ENCODE results near the gene IL4R.

The IL4R gene

GRCh38 chr16:27361987-27362386, 48.2 kb downstream of the IL4R start:
- in situ Hi-C loops (cut with HindIII; ENCODE audit: low sequenced_read_pairs): no loop called here
- no peak for DNase-seq (ENCODE audit: low read depth, low spot score)
- no peak for TF ChIP-seq CTCF (IDR thresholded peaks at IDR 0.05; ENCODE audit: low read depth, low read length)
- no peak overlapping the region for H3K4me3 ChIP-seq (ENCODE audit: low read depth, low read length)

GRCh38 chr16:27362570-27363245, 48.9 kb downstream of the IL4R start:
- in situ Hi-C loops (cut with HindIII; ENCODE audit: low sequenced_read_pairs): no loop called here
- DNase-seq (ENCODE audit: low read depth, low spot score): no peak
- H3K4me3 ChIP-seq (ENCODE audit: low read depth, low read length): no peak overlapping the region
- no peak for TF ChIP-seq CTCF (IDR thresholded peaks at IDR 0.05; ENCODE audit: low read depth, low read length)

- no peak overlapping the region for H3K4me3 ChIP-seq (ENCODE audit: low read depth, low read length)
- DNase-seq (ENCODE audit: low read depth, low spot score): no peak
- in situ Hi-C loops (cut with HindIII; ENCODE audit: low sequenced_read_pairs): no loop called here
- TF ChIP-seq CTCF (IDR thresholded peaks at IDR 0.05; ENCODE audit: low read depth, low read length): peak; percentile 13
Observed at GRCh38 chr16:27363246-27363632, 49.5 kb downstream of the IL4R start.

GRCh38 chr16:27363797-27364196, 50.0 kb downstream of the IL4R start:
- no peak for DNase-seq (ENCODE audit: low read depth, low spot score)
- TF ChIP-seq CTCF (IDR thresholded peaks at IDR 0.05; ENCODE audit: low read depth, low read length): no peak
- in situ Hi-C loops (cut with HindIII; ENCODE audit: low sequenced_read_pairs): no loop called here
- H3K4me3 ChIP-seq (ENCODE audit: low read depth, low read length): no peak overlapping the region

GRCh38 chr16:27364493-27365141, 50.8 kb downstream of the IL4R start:
- in situ Hi-C loops (cut with HindIII; ENCODE audit: low sequenced_read_pairs): no loop called here
- TF ChIP-seq CTCF (IDR thresholded peaks at IDR 0.05; ENCODE audit: low read depth, low read length): no peak
- DNase-seq (ENCODE audit: low read depth, low spot score): no peak
- no peak overlapping the region for H3K4me3 ChIP-seq (ENCODE audit: low read depth, low read length)

GRCh38 chr16:27365142-27366089, 51.6 kb downstream of the IL4R start:
- peak; percentile 54 for DNase-seq (ENCODE audit: low read depth, low spot score)
- no peak overlapping the region for H3K4me3 ChIP-seq (ENCODE audit: low read depth, low read length)
- in situ Hi-C loops (cut with HindIII; ENCODE audit: low sequenced_read_pairs): no loop called here
- no peak for TF ChIP-seq CTCF (IDR thresholded peaks at IDR 0.05; ENCODE audit: low read depth, low read length)
